Mesendoderm (in vitro differentiated cells): ENCODE results near the gene IL22.

Experiments used
- DNase-seq: peaks from one replicate; pipeline ENCODE4 v3.0.0; 2013
- H2AK5ac ChIP-seq: 2 replicates; pipeline ENCODE4 v1.6.1; 2013; ENCODE audit warnings: low read length, inconsistent platforms
- H2BK120ac ChIP-seq: 2 replicates; pipeline ENCODE4 v1.6.1; 2013; ENCODE audit warnings: low read depth, mild to moderate bottlenecking, low read length, moderate library complexity, mixed read lengths
- H2BK15ac ChIP-seq: replicated peaks from 2 replicates; pipeline ENCODE4 v1.6.1; 2013; ENCODE audit warnings: low read depth, mild to moderate bottlenecking, moderate library complexity
- H2BK5ac ChIP-seq: 2 replicates; pipeline ENCODE4 v1.6.1; 2013; ENCODE audit warnings: low read length, inconsistent platforms
- H3K18ac ChIP-seq: 2 replicates; pipeline ENCODE4 v1.6.1; 2013; ENCODE audit warnings: mild to moderate bottlenecking, low read length, mixed read lengths
- H3K23ac ChIP-seq: one replicate; pipeline ENCODE4 v1.6.1; 2013; ENCODE audit warnings: low read length
- H3K27ac ChIP-seq: 2 replicates; pipeline ENCODE4 v1.5.1; 2013; ENCODE audit warnings: low read depth, mild to moderate bottlenecking, inconsistent platforms, low read length, moderate library complexity
- H3K27me3 ChIP-seq: 2 replicates; pipeline ENCODE4 v1.6.1; 2013; ENCODE audit warnings: low read length, control low read depth, mild to moderate bottlenecking, inconsistent platforms; ENCODE audit not compliant: insufficient read depth, poor library complexity
- H3K36me3 ChIP-seq: 2 replicates; pipeline ENCODE4 v1.6.1; 2013; ENCODE audit warnings: low read length, inconsistent platforms; ENCODE audit not compliant: control insufficient read depth, insufficient read depth
- H3K4ac ChIP-seq: one replicate; pipeline ENCODE4 v1.6.1; 2013; ENCODE audit warnings: low read depth, mild to moderate bottlenecking, low read length, moderate library complexity
- H3K4me1 ChIP-seq: 2 replicates; pipeline ENCODE4 v1.6.1; 2013; ENCODE audit warnings: low read depth, low read length, inconsistent platforms; ENCODE audit not compliant: control insufficient read depth
- H3K4me2 ChIP-seq: 2 replicates; pipeline ENCODE4 v1.6.1; 2013; ENCODE audit warnings: low read length
- H3K4me3 ChIP-seq: 2 replicates; pipeline ENCODE4 v1.5.1; 2013; ENCODE audit warnings: mild to moderate bottlenecking, low read length
- H3K56ac ChIP-seq: one replicate; pipeline ENCODE4 v1.6.1; 2013; ENCODE audit warnings: low read length
- H3K79me1 ChIP-seq: 2 replicates; pipeline ENCODE4 v1.6.1; 2013; ENCODE audit warnings: low read length, inconsistent platforms
- H3K79me2 ChIP-seq: 2 replicates; pipeline ENCODE4 v1.6.1; 2013; ENCODE audit warnings: mild to moderate bottlenecking, low read length; ENCODE audit not compliant: control insufficient read depth, insufficient read depth
- H3K9ac ChIP-seq: 2 replicates; pipeline ENCODE4 v1.6.1; 2013; ENCODE audit warnings: low read length, inconsistent platforms
- H4K5ac ChIP-seq: one replicate; pipeline ENCODE4 v1.6.1; 2013; ENCODE audit warnings: low read length
- H4K8ac ChIP-seq: one replicate; pipeline ENCODE4 v1.6.1; 2013; ENCODE audit warnings: low read depth, mild to moderate bottlenecking, control low read depth, low read length, moderate library complexity
- WGBS: extraction: QIAGEN DNeasy Blood & Tissue Kit; methylation state at CpG from one replicate; pipeline ENCODE4 v1.1.7; 2013; ENCODE audit warnings: low lambda C conversion rate, missing lambda C conversion rate; ENCODE audit not compliant: insufficient coverage; ENCODE audit errors: extremely low coverage; 5-methylcytosine and 5-hydroxymethylcytosine counted together

Gene IL22

GRCh38 chr12:68225576-68226476, 27.6 kb downstream of the IL22 start, which contains the start of gene IL26:
Gene IL26, minus strand, starts transcription at chr12:68225810. Its CDS starts 54 bp downstream, at chr12:68225756.
- no peak within 1 kb of the TSS for H3K9ac ChIP-seq
- H3K4me2 ChIP-seq, result no peak within 1 kb of the TSS
- H3K4ac ChIP-seq, result no peak within 1 kb of the TSS
- no peak within 1 kb of the TSS for H3K27ac ChIP-seq
- no peaks in the 10 kb centered on the region for H3K27me3 ChIP-seq
- H3K18ac ChIP-seq, result no peak within 1 kb of the TSS
- no peaks in the 10 kb centered on the region for H3K36me3 ChIP-seq
- no peak within 1 kb of the TSS for H2BK120ac ChIP-seq
- no peak within 1 kb of the TSS for H3K23ac ChIP-seq
- H3K56ac ChIP-seq, result no peak within 1 kb of the TSS
- H3K79me1 ChIP-seq, result no peaks in the 10 kb centered on the region
- H3K4me1 ChIP-seq, result no peaks in the 10 kb centered on the region
- no peak for DNase-seq
- no peak within 1 kb of the TSS for H3K4me3 ChIP-seq
- no peak within 1 kb of the TSS for H2AK5ac ChIP-seq
- H2BK15ac ChIP-seq, result no peak within 1 kb of the TSS
- no peaks in the 10 kb centered on the region for H3K79me2 ChIP-seq
- no peak within 1 kb of the TSS for H4K8ac ChIP-seq
- no peak within 1 kb of the TSS for H2BK5ac ChIP-seq
- H4K5ac ChIP-seq, result no peak within 1 kb of the TSS
- WGBS, result no CpG with 5 or more reads among the region's 8 CpGs

DNA sequence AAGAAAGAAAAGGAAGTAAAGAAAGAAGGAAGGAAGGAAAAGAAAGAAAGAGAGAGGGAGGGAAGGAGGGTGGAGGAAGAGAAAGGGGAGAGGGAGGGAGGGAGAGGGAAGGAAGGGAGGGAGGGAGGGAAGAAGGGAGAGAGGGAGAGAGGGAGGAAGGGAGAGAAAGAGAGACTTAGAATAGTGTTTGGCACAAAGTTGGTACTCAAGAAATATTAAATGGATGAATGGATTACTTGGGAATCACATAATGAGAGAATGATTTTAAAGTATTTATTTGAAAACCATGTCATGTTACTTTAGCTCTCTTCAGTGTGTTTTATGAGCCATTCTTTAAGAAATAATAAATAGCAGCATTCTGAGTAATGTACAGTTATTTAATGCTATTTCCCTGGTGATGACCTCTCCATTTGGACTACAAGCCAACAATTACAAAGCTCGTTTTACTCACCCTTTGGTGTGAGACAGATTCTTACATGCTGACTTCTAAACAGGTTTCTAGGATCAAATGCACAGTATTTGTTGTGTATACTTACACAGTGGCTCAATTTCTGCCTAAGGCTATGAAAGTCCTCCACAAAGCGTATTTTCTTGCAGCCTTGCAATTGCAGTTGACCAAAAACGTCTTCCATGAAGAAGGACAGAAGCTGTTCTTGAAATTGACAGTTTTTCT, 28.7 kb downstream of the IL22 start:
- Histone ChIP-seq H3K79me2 (no peaks in the 10 kb centered on the region), H3K4me2 (no peak overlapping the region), H4K5ac (no peak overlapping the region), H3K27me3 (no peaks in the 10 kb centered on the region), H2BK15ac (no peak overlapping the region), H2BK5ac (no peak overlapping the region), H3K79me1 (no peaks in the 10 kb centered on the region), H3K4ac (no peak overlapping the region), H3K36me3 (no peaks in the 10 kb centered on the region), H3K4me1 (no peaks in the 10 kb centered on the region), H3K27ac (no peak overlapping the region), H3K56ac (no peak overlapping the region), H3K9ac (no peak overlapping the region), H2AK5ac (no peak overlapping the region), H3K23ac (no peak overlapping the region), H3K18ac (no peak overlapping the region), H3K4me3 (no peak overlapping the region), H4K8ac (no peak overlapping the region), H2BK120ac (no peak overlapping the region)
- WGBS, result no CpG with 5 or more reads among the region's 3 CpGs
- no peak for DNase-seq

- Histone ChIP-seq H2BK120ac (no peak overlapping the region), H3K36me3 (no peaks in the 10 kb centered on the region), H3K4ac (no peak overlapping the region), H3K23ac (no peak overlapping the region), H3K56ac (no peak overlapping the region), H3K79me2 (no peaks in the 10 kb centered on the region), H3K27me3 (no peaks in the 10 kb centered on the region), H3K4me2 (no peak overlapping the region), H3K9ac (no peak overlapping the region), H2AK5ac (no peak overlapping the region), H3K4me1 (no peaks in the 10 kb centered on the region), H2BK15ac (no peak overlapping the region), H3K79me1 (no peaks in the 10 kb centered on the region), H2BK5ac (no peak overlapping the region), H3K4me3 (no peak overlapping the region), H3K18ac (no peak overlapping the region), H4K8ac (no peak overlapping the region), H4K5ac (no peak overlapping the region), H3K27ac (no peak overlapping the region)
- DNase-seq, result peak; percentile 96
- no CpG with 5 or more reads among the region's 12 CpGs for WGBS
Observed at GRCh38 chr12:68223067-68223747, 30.2 kb downstream of the IL22 start.

DNA sequence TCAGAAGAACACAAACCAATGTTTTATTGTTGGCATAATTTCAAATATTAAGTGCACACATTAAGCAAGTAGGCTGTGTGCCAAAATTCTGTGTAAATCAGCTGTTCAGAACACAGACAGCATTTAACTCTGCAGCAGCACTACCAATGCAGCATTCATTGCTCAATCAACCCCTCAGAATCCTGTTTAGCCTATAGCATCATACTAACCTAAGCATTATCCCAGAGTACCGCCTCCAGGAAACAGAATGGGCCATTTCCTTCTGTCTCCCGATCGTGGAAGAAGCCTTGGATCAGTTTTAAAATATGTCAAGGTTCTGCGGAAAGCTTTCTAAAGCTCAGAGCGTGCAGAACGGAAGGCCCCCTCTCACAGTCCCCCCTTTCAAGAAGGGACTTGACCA, 31.1 kb downstream of the IL22 start:
- no peaks in the 10 kb centered on the region for H3K79me1 ChIP-seq
- H3K36me3 ChIP-seq, result no peaks in the 10 kb centered on the region
- no peak overlapping the region for H3K23ac ChIP-seq
- H3K4me2 ChIP-seq, result no peak overlapping the region
- no peak overlapping the region for H2BK5ac ChIP-seq
- H3K56ac ChIP-seq, result no peak overlapping the region
- no peak overlapping the region for H3K4ac ChIP-seq
- H4K8ac ChIP-seq, result no peak overlapping the region
- H3K9ac ChIP-seq, result no peak overlapping the region
- H4K5ac ChIP-seq, result no peak overlapping the region
- DNase-seq, result peak; percentile 42
- H2BK120ac ChIP-seq, result no peak overlapping the region
- H3K4me3 ChIP-seq, result no peak overlapping the region
- no peaks in the 10 kb centered on the region for H3K4me1 ChIP-seq
- no peak overlapping the region for H3K27ac ChIP-seq
- H2AK5ac ChIP-seq, result no peak overlapping the region
- no peaks in the 10 kb centered on the region for H3K79me2 ChIP-seq
- H3K18ac ChIP-seq, result no peak overlapping the region
- H3K27me3 ChIP-seq, result no peaks in the 10 kb centered on the region
- WGBS, result no CpG with 5 or more reads among the region's 6 CpGs
- no peak overlapping the region for H2BK15ac ChIP-seq

DNA sequence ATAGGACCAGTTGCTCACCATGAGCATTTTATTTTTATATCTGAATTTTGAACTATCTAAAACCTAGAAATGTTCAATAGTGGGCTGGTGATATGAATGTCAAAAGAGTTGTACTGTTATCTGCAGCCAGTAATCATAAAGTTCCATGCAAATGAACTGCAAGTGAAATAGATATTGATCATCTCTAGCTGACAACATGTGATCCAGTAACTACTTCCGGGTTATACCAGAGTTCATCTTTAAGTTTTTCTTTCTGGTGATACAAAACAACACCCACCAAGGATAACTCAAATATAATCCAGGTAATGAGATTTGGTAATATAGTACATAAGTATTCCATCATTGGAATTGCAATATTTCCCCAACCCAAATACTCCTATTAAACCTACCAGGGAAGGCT, 31.9 kb downstream of the IL22 start:
- H3K4ac ChIP-seq, result no peak overlapping the region
- H3K23ac ChIP-seq, result no peak overlapping the region
- H4K8ac ChIP-seq, result no peak overlapping the region
- H3K27me3 ChIP-seq, result no peaks in the 10 kb centered on the region
- no peak overlapping the region for H2BK15ac ChIP-seq
- no CpG with 5 or more reads among the region's 1 CpG for WGBS
- H2BK120ac ChIP-seq, result no peak overlapping the region
- H2BK5ac ChIP-seq, result no peak overlapping the region
- H3K79me2 ChIP-seq, result no peaks in the 10 kb centered on the region
- DNase-seq, result no peak
- no peak overlapping the region for H2AK5ac ChIP-seq
- H3K4me1 ChIP-seq, result no peaks in the 10 kb centered on the region
- no peak overlapping the region for H4K5ac ChIP-seq
- H3K36me3 ChIP-seq, result no peaks in the 10 kb centered on the region
- H3K27ac ChIP-seq, result no peak overlapping the region
- no peak overlapping the region for H3K9ac ChIP-seq
- H3K4me3 ChIP-seq, result no peak overlapping the region
- H3K79me1 ChIP-seq, result no peaks in the 10 kb centered on the region
- no peak overlapping the region for H3K56ac ChIP-seq
- H3K18ac ChIP-seq, result no peak overlapping the region
- H3K4me2 ChIP-seq, result no peak overlapping the region
